Bronchial epithelial cell (primary cell): Measurements from ENCODE around the gene RNF213. TPM values are rescaled to one million over a fixed set of nuclear protein-coding genes. Genes with fewer than 3 reads are reported as not detected.
A peak's percentile ranks its signal among the peaks of the same experiment; 100 is the strongest.
"Not testable (repeated sequence)": the region's sequence is repeated elsewhere in the genome, so short reads cannot be mapped to it uniquely, and the experiment has no call there.

Source experiments
- DNase-seq: peaks from one replicate; pipeline ENCODE4 v3.0.0-alpha.2; 2010; ENCODE audit warnings: low read depth
- FAIRE-seq: peaks from 2 replicates; lab custom pipeline; 2011; peaks lifted over from hg19 to GRCh38; lab: Jason Lieb, UNC
- H3K27me3 ChIP-seq: 2 replicates; pipeline ENCODE4 v1.5.1; 2011; ENCODE audit warnings: low read length; ENCODE audit not compliant: control insufficient read depth, insufficient read depth
- H3K36me3 ChIP-seq: 2 replicates; pipeline ENCODE4 v1.5.1; 2011; ENCODE audit warnings: low read length; ENCODE audit not compliant: control insufficient read depth, insufficient read depth
- H3K4me3 ChIP-seq: 2 replicates; pipeline ENCODE4 v1.5.1; 2011; ENCODE audit warnings: mild to moderate bottlenecking, low read depth, low read length, control low read depth
- CTCF ChIP-seq: IDR thresholded peaks from 2 replicates; pipeline ENCODE4 v1.5.1; 2011; ENCODE audit warnings: mild to moderate bottlenecking, moderate library complexity, low read length, control low read depth, inconsistent platforms; ENCODE audit not compliant: insufficient read depth, severe bottlenecking
- total RNA-seq: library from RNA; depleted of rRNA; stranded (reverse); fragments of >200 nt; gene quantifications from 2 replicates; pipeline ENCODE4 v1.2.1, GENCODE V29; 2014

RNF213 gene
- total RNA-seq, 1 donor from 2014 or later = 41.3 TPM

GRCh38 chr17:80408872-80409271 is 148.2 kb downstream of the RNF213 start:
- Histone ChIP-seq H3K4me3 (no peak overlapping the region), H3K36me3 (no peaks in the 10 kb centered on the region), H3K27me3 (no peaks in the 10 kb centered on the region)
- DNase-seq = no peak
- FAIRE-seq = no peak
- no peak for TF ChIP-seq CTCF

- no peak overlapping the region for H3K4me3 ChIP-seq
- DNase-seq (no peak), FAIRE-seq (no peak)
- no peaks in the 10 kb centered on the region for H3K27me3 ChIP-seq
- no peak for TF ChIP-seq CTCF
- H3K36me3 ChIP-seq = no peaks in the 10 kb centered on the region
These were observed 149.0 kb downstream of the RNF213 start for GRCh38 chr17:80409626-80410025.

GRCh38 chr17:80410441-80411087 is 149.9 kb downstream of the RNF213 start:
- H3K27me3 ChIP-seq, DNase-seq, FAIRE-seq, H3K4me3 ChIP-seq, H3K36me3 ChIP-seq: not testable (repeated sequence)

GRCh38 chr17:80413771-80414507 is 153.3 kb downstream of the RNF213 start:
- FAIRE-seq (no peak), DNase-seq (no peak)
- peaks cover 2% of the 10 kb centered on the region for H3K36me3 ChIP-seq
- peak overlapping the region; percentile 81 for H3K4me3 ChIP-seq
- TF ChIP-seq CTCF = no peak
- H3K27me3 ChIP-seq = no peaks in the 10 kb centered on the region

- no peaks in the 10 kb centered on the region for H3K27me3 ChIP-seq
- H3K4me3 ChIP-seq = peak overlapping the region; percentile 81
- peaks cover 2% of the 10 kb centered on the region for H3K36me3 ChIP-seq
- DNase-seq (peak; percentile 4), FAIRE-seq (no peak)
- TF ChIP-seq CTCF = peak; percentile 9
These were observed 153.8 kb downstream of the RNF213 start for GRCh38 chr17:80414508-80414802.

GRCh38 chr17:80414803-80415625 is 154.4 kb downstream of the RNF213 start, which contains the start of gene ENDOV:
ENDOV (plus strand) TSS chr17:80415167; CDS start chr17:80415195, 28 bp downstream.
- Histone ChIP-seq H3K27me3 (no peaks in the 10 kb centered on the region), H3K36me3 (peaks cover 2% of the 10 kb centered on the region), H3K4me3 (peak within 1 kb of the TSS; percentile 81)
- no peak for TF ChIP-seq CTCF
- DNase-seq (peak; percentile 73), FAIRE-seq (no peak)
